Gastroesophageal sphincter (tissue), 4 donors: Measurements from ENCODE around the gene HIVEP3. TPM values are rescaled to one million over a fixed set of nuclear protein-coding genes. Genes with fewer than 3 reads are reported as not detected.
"Not testable (repeated sequence)": the region's sequence is repeated elsewhere in the genome, so short reads cannot be mapped to it uniquely, and the experiment has no call there.

Experiments used
- ATAC-seq: fragments of 150-250 bp; one replicate; pipeline ENCODE4 v1.9.1; 2016; ENCODE audit warnings: mild to moderate bottlenecking, moderate library complexity
- H3K27ac ChIP-seq, 4 donors: fragments of 200-600 bp; sonication (generic) in 3 of 4; 1 replicate in 3 of 4; 2 replicates in 1 of 4; pipeline ENCODE4 v1.5.1; 2016 to 2019
- H3K27me3 ChIP-seq: fragments of 200-600 bp; sonication (generic); one replicate; pipeline ENCODE4 v1.5.1; 2019
- H3K36me3 ChIP-seq, 2 donors: fragments of 200-600 bp; sonication (generic); one replicate each; pipeline ENCODE4 v1.5.1; 2019; ENCODE audit warnings: control low read depth in 1 of 2
- H3K4me1 ChIP-seq, 3 donors: fragments of 200-600 bp; sonication (generic); 1 replicate in 2 of 3; 2 replicates in 1 of 3; pipeline ENCODE4 v1.5.1; 2016 to 2019; ENCODE audit warnings: control low read depth in 2 of 3
- H3K4me3 ChIP-seq, 2 donors: fragments of 200-600 bp; sonication (generic); one replicate each; pipeline ENCODE4 v1.5.1; 2019; ENCODE audit warnings: mild to moderate bottlenecking in 1 of 2, moderate library complexity in 1 of 2
- H3K9me3 ChIP-seq, 3 donors: fragments of 200-600 bp; sonication (generic); one replicate each; pipeline ENCODE4 v1.5.1; 2017 to 2019; ENCODE audit warnings: control low read depth in 2 of 3
- EP300 ChIP-seq: sonication (generic); formaldehyde crosslinking; IDR thresholded peaks from one replicate; pipeline ENCODE4 v1.6.1; 2017; ENCODE audit warnings: antibody characterized with exemption, mild to moderate bottlenecking
- POLR2A ChIP-seq, 2 donors: fragments of 450-650 bp; IDR thresholded peaks; one replicate each; pipeline ENCODE4 v1.6.1; 2017; ENCODE audit warnings: antibody characterized with exemption in 2 of 2, mild to moderate bottlenecking in 2 of 2, moderate library complexity in 1 of 2
- POLR2AphosphoS5 ChIP-seq: sonication (generic); formaldehyde crosslinking; IDR thresholded peaks from one replicate; pipeline ENCODE4 v1.6.1; 2017; ENCODE audit warnings: antibody characterized with exemption
- WGBS, 2 donors: methylation state at CpG; one replicate each; pipeline ENCODE4 v1.1.5; 2018; ENCODE audit warnings: low coverage in 1 of 2; 5-methylcytosine and 5-hydroxymethylcytosine counted together
- total RNA-seq, 4 donors: library from RNA; depleted of rRNA; stranded (reverse); fragments of >200 nt; gene quantifications; one replicate each; pipeline ENCODE4 v1.1.0, GENCODE V29; 2016
- TF ChIP-seq, protein P1 (sequence below), 4 experiments: fragments of 200-600 bp in 2 of 4; fragments of 450-650 bp in 2 of 4; sonication (generic) in 1 of 4; IDR thresholded peaks; one replicate each; pipeline ENCODE4 v1.5.1; 2017 to 2019; ENCODE audit warnings: antibody characterized with exemption in 4 of 4, mild to moderate bottlenecking in 2 of 4, moderate library complexity in 2 of 4

Gene HIVEP3
- total RNA-seq, 4 donors from 2014 or later: 1.9 to 3.8 (median 2.8) TPM

DNA sequence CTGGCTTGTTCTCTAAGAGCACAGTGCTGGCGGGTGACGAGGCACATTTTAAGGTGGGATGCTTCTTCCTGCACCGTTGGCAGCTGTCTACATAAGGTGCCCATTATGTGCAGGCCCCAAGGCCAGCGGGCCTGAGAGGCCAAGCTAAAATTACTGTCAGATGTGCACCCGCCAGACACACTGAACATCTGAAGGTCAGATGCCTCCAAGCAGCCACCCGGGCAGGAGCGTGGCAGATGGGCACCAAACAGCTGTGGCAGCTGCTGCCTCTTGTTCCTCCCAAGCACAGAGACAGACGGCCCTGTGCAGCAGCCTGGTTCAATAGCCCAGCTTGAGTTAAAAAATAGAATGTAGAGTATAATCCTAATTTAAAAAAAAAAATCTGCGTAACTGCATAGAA, 222.3 kb downstream of the HIVEP3 start:
- TF ChIP-seq, protein P1, sequence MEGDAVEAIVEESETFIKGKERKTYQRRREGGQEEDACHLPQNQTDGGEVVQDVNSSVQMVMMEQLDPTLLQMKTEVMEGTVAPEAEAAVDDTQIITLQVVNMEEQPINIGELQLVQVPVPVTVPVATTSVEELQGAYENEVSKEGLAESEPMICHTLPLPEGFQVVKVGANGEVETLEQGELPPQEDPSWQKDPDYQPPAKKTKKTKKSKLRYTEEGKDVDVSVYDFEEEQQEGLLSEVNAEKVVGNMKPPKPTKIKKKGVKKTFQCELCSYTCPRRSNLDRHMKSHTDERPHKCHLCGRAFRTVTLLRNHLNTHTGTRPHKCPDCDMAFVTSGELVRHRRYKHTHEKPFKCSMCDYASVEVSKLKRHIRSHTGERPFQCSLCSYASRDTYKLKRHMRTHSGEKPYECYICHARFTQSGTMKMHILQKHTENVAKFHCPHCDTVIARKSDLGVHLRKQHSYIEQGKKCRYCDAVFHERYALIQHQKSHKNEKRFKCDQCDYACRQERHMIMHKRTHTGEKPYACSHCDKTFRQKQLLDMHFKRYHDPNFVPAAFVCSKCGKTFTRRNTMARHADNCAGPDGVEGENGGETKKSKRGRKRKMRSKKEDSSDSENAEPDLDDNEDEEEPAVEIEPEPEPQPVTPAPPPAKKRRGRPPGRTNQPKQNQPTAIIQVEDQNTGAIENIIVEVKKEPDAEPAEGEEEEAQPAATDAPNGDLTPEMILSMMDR (IDR thresholded peaks at IDR 0.05): no peak
- TF ChIP-seq POLR2AphosphoS5: no peak
- TF ChIP-seq POLR2A (IDR thresholded peaks at IDR 0.05): no peak
- no peak for TF ChIP-seq EP300
- no peak for ATAC-seq
- no peak overlapping the region for H3K27ac ChIP-seq

DNA sequence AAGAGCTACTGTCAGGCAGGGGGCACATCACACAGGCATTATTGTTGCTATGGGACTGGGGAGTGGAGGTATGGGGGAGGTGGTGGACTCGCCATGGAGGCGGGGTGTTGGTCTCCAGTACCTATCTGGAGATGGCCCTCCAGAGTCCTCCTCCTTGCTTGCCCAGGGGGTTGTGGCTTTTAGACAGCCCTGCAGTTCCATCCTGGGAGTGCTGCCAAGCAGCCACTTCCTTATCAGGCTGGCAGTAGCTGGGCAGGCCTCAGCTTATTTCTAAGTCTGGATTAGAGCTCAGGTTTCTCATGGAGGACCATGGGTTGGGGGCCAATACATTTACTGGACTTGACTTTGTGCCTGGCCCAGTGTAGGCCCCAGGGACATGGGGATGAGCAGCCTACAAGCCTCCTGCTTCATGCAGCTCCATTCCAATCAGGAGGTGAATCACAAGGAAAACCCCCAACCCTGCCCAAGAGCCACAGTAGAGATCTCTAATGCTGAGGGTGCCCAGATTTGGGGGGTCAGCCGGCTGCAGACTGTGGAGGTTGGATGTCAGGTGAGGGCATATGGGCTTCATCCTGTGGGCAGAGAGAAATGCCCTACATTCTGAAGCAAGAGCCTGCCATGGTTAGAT, 223.5 kb downstream of the HIVEP3 start:
- no peaks in the 10 kb centered on the region for H3K27me3 ChIP-seq
- ATAC-seq: no peak
- H3K27ac ChIP-seq: no peak overlapping the region
- H3K4me3 ChIP-seq: no peak overlapping the region
- 83% methylated on average over 1 of the region's 3 CpGs; no CpG with 5 or more reads in 1 of the 2 donors for WGBS, 2 donors
- H3K36me3 ChIP-seq: no peaks in the 10 kb centered on the region
- TF ChIP-seq, protein P1 (IDR thresholded peaks at IDR 0.05): no peak
- TF ChIP-seq EP300 (no peak), POLR2AphosphoS5 (no peak), POLR2A (IDR thresholded peaks at IDR 0.05) (no peak)
- H3K4me1 ChIP-seq: no peaks in the 10 kb centered on the region
- H3K9me3 ChIP-seq: no peaks in the 10 kb centered on the region

More for the DNA sequence above, 222.3 kb downstream of the HIVEP3 start:
- H3K27me3 ChIP-seq: no peaks in the 10 kb centered on the region
- no peaks in the 10 kb centered on the region for H3K4me1 ChIP-seq
- H3K9me3 ChIP-seq: no peaks in the 10 kb centered on the region
- H3K36me3 ChIP-seq: no peaks in the 10 kb centered on the region
- no peak overlapping the region for H3K4me3 ChIP-seq
- 92 to 97% methylated on average over 2 to 4 of the region's 9 CpGs for WGBS, 2 donors

DNA sequence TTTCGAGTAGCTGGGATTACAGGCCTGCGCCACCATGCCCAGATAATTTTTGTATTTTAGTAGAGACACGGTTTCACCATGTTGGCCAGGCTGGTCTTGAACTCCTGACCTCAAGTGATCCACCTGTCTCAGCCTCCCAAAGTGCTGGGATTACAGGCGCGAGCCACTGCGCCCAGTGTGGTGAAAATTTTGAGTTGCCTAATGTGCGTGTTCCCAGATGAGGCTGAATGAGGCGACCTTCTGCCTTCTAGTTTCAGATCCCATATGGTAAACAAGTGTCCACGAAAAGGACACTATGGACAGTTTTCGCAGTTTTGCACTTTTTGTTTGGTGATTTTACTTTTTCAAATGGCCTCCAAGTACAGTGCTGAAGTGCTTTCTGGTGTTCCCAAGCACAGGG, 226.8 kb downstream of the HIVEP3 start:
- not testable (repeated sequence) for H3K4me3 ChIP-seq, H3K4me1 ChIP-seq, H3K27me3 ChIP-seq, H3K9me3 ChIP-seq, H3K27ac ChIP-seq, ATAC-seq, H3K36me3 ChIP-seq
- 94 to 97% methylated on average over 4 to 6 of the region's 10 CpGs for WGBS, 2 donors

DNA sequence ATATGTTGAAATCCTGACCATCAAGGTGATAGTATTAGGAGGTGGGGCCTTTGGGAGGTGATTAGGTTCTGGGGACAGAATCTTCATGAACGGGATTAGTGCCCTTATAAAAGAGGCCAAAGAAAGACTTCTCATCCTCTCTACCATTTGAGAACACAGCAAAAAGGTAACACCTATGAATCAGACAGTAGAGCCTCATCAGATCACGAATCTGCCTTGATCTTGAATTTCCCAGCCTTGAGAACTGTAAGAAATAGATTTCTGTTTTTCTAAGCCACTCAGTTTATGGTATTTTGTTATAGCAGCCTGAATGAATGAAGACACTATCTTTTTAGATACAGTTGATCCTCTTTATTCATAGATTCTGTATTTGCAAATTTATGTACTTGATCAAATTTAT, 227.3 kb downstream of the HIVEP3 start:
- no peak for TF ChIP-seq POLR2A (IDR thresholded peaks at IDR 0.05)
- no peak for TF ChIP-seq POLR2AphosphoS5
- TF ChIP-seq, protein P1 (IDR thresholded peaks at IDR 0.05): no peak
- TF ChIP-seq EP300: no peak
- no peaks in the 10 kb centered on the region for H3K36me3 ChIP-seq
- no peak overlapping the region for H3K27ac ChIP-seq
- WGBS, 2 donors: 77 to 85% methylated on average over 2 of the region's 2 CpGs
- H3K9me3 ChIP-seq: no peaks in the 10 kb centered on the region
- H3K27me3 ChIP-seq: no peaks in the 10 kb centered on the region
- no peak overlapping the region for H3K4me3 ChIP-seq
- no peaks in the 10 kb centered on the region for H3K4me1 ChIP-seq
- no peak for ATAC-seq

DNA sequence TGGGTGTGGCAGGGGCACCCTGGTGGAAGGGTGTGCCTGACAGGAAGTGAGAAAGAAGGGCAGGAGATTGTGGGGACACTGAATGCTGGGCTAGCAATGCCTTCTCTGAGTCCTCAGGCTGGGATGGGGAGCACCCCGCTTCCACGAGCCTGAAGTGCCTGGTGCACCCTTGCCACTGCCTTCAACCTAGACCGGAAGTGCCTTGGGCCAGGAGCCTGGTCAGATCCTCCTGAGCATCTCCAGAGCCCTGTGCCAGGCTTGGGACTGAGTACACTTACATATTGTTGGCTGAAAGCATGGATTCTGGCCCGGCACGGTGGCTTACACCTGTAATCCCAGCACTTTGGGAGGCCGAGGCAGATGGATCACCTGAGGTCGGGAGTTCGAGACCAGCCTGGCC, 228.4 kb downstream of the HIVEP3 start:
- 83 to 100% methylated on average over 1 to 5 of the region's 8 CpGs for WGBS, 2 donors
- Histone ChIP-seq H3K4me3 (no peak overlapping the region), H3K9me3 (no peaks in the 10 kb centered on the region), H3K27ac (no peak overlapping the region), H3K27me3 (no peaks in the 10 kb centered on the region), H3K4me1 (no peaks in the 10 kb centered on the region), H3K36me3 (no peaks in the 10 kb centered on the region)
- no peak for ATAC-seq
- TF ChIP-seq POLR2A (IDR thresholded peaks at IDR 0.05) (no peak), EP300 (no peak), POLR2AphosphoS5 (no peak)
- TF ChIP-seq, protein P1 (IDR thresholded peaks at IDR 0.05): no peak
